GM18517 (cell line): Measurements from ENCODE around the gene MGAT4A.

Source experiments
- ATAC-seq: cut with Tn5 transposase; IDR thresholded peaks from one replicate; pipeline ENCODE4 v1.9.1; 2021; ENCODE audit warnings: mild to moderate bottlenecking, moderate library complexity; ENCODE audit not compliant: unreplicated experiment

The MGAT4A gene

GRCh38 chr2:98704499-98705332 is 26.2 kb downstream of the MGAT4A start:
- ATAC-seq = no peak

- no peak for ATAC-seq
Measured at GRCh38 chr2:98703738-98704137, 27.2 kb downstream of the MGAT4A start.

- ATAC-seq = no peak
Measured at GRCh38 chr2:98702858-98703620, 27.9 kb downstream of the MGAT4A start.

- no peak for ATAC-seq
Measured at GRCh38 chr2:98702127-98702802, 28.7 kb downstream of the MGAT4A start.

- ATAC-seq = no peak
Measured at GRCh38 chr2:98701230-98701629, 29.7 kb downstream of the MGAT4A start.

- no peak for ATAC-seq
Measured at GRCh38 chr2:98698896-98699295, 32.0 kb downstream of the MGAT4A start.

- no peak for ATAC-seq
Measured at GRCh38 chr2:98697651-98698337, 33.1 kb downstream of the MGAT4A start.

GRCh38 chr2:98696200-98696599 is 34.7 kb downstream of the MGAT4A start:
- ATAC-seq = no peak

GRCh38 chr2:98695255-98695654 is 35.7 kb downstream of the MGAT4A start:
- no peak for ATAC-seq

GRCh38 chr2:98693477-98693876 is 37.5 kb downstream of the MGAT4A start:
- ATAC-seq = no peak

- ATAC-seq = no peak
Measured at GRCh38 chr2:98692090-98693054, 38.6 kb downstream of the MGAT4A start.

- ATAC-seq = no peak
Measured at GRCh38 chr2:98691303-98691702, 39.6 kb downstream of the MGAT4A start.

- ATAC-seq = no peak
Measured at GRCh38 chr2:98685930-98686887, 44.7 kb downstream of the MGAT4A start.

GRCh38 chr2:98683728-98684127 is 47.2 kb downstream of the MGAT4A start:
- no peak for ATAC-seq

- ATAC-seq = no peak
Measured at GRCh38 chr2:98676742-98677141, 54.2 kb downstream of the MGAT4A start.

GRCh38 chr2:98674233-98674964 is 56.5 kb downstream of the MGAT4A start:
- ATAC-seq = no peak

- ATAC-seq = no peak
Measured at GRCh38 chr2:98669675-98670074, 61.3 kb downstream of the MGAT4A start.

- ATAC-seq = no peak
Measured at GRCh38 chr2:98665677-98666076, 65.3 kb downstream of the MGAT4A start.
